Measurements from ENCODE around the gene CCDC12. TPM values are rescaled to one million over a fixed set of nuclear protein-coding genes. Genes with fewer than 3 reads are reported as not detected.
A peak's percentile ranks its signal among the peaks of the same experiment; 100 is the strongest.

The CCDC12 gene
- total RNA-seq, 1 donor from 2014 or later, result 33.1 TPM

DNA sequence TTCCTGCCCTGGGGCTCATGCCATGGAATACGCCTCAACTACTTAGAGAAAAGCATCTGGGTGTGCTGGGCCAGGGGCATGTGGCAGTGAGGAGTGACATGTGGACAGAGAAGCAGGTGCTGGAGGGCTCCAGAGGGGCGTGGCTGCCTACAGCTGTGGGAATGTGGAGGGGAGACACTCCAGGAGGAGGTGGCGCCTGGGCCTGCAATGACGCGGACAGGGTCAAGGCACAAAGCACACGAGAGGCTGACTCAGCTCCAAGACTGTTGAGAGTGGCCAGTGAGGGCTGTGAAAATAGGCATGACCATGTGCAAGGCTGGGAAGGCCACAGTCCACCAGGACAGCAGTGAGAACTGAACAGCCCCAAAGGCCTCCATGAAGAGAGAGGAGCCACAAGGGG is 50.5 kb downstream of the CCDC12 start:
- peak; percentile 85 for DNase-seq (ENCODE audit: low spot score)

GRCh38 chr3:46925585-46925934 is 51.0 kb downstream of the CCDC12 start:
- DNase-seq (ENCODE audit: low spot score), result peak; percentile 30

DNA sequence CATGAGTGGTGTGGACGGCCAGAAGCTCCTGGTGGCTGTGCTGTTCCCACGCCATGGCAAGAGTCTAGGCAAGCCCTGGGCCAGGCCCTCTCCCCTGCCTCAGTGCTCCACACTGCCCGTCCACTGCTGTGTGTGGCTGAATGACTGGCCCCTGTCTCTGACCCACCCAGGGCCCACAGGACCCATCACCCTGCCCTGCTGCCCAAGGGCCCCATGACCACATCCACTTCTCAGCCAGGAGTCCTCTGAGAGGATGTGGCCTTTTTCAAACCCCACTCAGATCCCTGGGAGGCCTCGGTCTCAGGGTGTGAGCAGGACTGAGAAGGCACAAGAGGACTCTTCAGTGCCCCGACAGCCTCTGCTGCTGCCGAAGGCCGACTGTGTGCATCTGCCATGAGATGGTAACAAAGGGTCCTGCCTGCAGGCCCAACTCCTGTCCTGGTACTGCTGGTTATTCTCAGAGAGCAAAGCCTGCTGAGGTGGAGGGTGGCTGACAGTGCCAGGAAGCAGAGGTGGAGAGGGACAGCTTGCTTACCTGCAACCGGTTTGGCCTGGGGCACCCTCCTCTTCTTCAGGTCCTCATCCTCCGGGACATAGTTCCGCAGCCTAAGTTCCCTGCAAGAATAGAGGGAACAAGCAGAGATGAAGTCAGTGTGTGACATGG is 51.5 kb downstream of the CCDC12 start:
- DNase-seq (ENCODE audit: low spot score), result peak; percentile 76

DNA sequence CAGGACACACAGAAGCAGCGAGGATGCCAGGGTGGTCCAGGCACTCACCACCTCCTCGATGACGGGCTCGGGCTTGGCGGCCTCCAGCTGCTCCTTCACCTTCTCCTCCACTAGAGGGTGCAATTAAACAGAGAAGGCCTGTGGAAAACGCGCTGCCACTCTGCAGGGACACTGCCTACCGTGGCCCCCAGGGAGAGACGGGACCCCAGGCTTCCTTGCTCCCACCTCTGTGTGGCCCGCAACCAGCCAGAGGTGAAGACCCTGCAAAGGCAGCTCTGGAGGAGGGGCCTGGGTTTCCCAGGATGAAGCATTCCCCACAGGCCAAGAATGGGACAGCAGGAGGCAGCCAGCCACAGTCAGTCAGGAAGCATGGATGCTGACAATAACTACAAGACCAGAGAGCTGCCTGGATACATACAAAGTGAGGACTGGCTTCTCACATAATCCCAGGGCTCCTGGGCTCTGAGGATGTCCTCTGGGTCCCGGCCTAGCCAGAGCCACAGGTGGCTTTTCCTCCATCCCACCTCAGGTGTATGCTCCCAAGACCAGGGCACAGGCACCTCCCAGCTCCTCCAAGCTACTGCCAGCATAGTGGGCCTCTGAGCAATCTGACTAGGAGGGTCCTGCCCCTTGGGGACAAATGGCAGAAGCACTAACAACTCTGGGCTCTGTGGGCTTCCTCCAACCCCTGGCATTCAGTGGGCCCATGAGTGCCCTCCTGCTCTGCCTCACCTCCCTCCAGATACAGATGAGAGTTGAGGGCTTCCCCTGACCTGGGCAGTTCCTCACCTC is 52.8 kb downstream of the CCDC12 start:
- DNase-seq (ENCODE audit: low spot score), result peak; percentile 78

- peak; percentile 74 for DNase-seq (ENCODE audit: low spot score)
Measured at GRCh38 chr3:46922871-46923558, 53.5 kb downstream of the CCDC12 start.

DNA sequence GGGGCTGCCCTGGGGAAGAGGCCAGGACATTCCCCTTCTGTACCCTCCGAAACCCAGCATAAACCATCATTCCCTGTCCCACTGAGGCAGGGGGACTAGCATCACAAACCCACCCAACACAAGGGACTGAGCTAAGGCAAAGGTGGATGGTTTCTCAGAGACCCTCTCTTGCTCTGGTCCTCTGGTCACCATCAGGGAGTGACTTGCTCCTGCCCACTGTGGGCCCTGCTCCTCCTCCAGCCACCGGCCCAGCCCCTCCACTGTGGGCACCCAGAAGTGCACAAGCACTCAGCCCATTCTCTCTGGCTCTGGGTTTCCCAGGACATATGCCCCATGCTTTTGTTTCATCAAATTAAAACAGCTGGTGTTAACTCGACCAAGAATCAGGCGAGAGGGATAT is 54.1 kb downstream of the CCDC12 start:
- DNase-seq (ENCODE audit: low spot score), result no peak

DNA sequence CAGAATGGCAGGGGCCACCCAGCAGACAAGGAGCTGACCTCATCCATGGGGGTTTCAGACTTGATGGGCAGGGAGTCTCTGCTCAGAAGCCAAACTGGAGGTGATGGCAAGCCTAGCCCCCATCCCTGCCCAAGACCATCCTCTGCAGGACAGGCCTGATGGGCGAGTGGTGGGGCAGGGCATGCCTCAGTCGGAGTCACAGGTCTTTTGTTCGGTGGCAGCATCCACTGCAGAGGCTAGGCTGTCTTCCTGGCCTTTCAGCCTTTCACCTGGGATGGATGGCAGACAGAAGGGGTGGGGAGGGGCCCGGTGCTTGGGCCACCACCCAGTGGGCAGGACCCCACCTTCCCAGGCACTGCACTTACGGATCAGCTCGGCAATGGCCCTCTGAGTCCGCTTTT is 54.7 kb downstream of the CCDC12 start:
- DNase-seq (ENCODE audit: low spot score), result peak; percentile 76

- peak; percentile 57 for DNase-seq (ENCODE audit: low spot score)
Measured at GRCh38 chr3:46921041-46921440, 55.5 kb downstream of the CCDC12 start.

GRCh38 chr3:46918634-46919033 is 57.9 kb downstream of the CCDC12 start:
- no peak for DNase-seq (ENCODE audit: low spot score)

DNA sequence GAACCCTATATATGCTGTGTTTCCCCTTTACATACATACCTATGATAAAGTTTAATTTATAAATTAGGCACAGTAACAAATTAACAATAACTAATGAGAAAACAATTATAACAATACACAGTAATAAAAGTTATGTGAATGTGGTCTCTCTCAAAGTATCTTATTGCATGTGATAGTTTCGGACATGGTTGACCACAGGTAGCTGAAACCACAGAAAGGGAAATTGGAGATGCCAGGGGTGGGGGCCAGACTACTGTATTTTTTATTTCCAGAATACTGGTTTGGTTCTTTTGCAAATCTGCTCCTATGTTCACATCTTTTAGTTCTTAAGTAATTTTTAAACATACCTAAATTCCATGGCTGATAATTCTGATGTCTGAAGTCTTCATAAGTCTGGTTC is 58.3 kb downstream of the CCDC12 start:
- no peak for DNase-seq (ENCODE audit: low spot score)

DNA sequence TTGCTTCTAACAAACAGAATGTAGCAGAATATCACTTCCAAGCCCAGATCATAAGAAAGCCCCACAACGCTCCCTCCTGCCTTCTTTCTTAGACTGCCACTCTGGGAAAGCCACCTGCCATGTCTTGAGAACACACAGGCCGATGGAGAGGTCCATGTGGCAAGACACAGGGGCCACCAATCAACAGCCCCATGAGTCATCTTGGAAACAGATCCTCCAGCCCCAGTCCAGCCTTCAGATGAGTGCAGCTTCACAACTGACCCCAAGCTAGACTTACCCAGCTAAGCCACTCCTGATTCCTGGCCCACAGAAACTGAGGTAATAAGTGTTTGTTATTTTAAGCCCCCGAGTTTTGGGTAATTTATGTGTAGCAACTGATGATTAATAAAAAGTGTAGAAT is 59.3 kb downstream of the CCDC12 start:
- DNase-seq (ENCODE audit: low spot score), result peak; percentile 20

GRCh38 chr3:46916799-46917198 is 59.7 kb downstream of the CCDC12 start:
- no peak for DNase-seq (ENCODE audit: low spot score)

DNA sequence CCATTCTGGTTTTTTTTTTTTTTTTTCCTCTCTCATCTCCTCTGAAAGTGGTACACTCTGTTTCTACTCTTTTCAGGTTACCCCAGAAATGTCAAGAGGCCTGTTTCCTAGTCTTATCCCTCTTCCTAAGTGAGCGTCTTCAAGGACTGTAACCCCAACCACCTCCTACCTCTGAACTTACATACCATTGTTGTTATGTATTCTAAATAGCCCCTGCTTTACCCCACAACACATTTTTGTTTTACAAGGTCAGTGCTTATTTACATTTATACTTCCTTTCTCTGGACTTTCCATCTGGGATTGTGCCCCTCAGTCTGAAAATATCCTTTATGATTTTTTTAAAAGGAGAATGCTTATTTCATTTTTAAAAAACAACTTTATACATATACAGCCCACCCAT is 60.3 kb downstream of the CCDC12 start:
- no peak for DNase-seq (ENCODE audit: low spot score)

DNA sequence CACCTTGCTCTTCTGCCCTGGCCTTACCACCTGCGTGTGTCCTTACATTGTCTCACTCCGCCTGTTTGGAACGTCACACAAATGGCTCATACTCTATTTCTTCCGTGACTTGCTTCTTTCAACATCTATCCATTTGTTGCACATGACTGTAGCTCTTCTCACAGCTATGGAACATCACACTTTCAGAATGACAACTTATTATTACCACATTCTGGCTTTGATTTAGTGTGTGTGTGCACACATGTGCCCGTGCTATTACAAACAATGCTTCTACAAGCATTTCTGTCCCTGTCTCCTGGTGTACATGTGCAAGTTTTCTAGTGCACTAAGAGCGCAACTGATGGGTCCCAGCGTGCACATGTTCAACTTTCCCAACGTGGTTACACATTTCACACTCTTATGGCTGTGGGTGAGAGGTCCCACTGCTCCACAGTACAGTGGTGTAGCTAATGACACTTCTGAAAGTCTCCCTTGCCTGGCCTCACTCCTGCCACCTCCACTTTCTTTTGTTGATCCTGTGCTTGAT is 61.2 kb downstream of the CCDC12 start:
- peak; percentile 35 for DNase-seq (ENCODE audit: low spot score)

DNA sequence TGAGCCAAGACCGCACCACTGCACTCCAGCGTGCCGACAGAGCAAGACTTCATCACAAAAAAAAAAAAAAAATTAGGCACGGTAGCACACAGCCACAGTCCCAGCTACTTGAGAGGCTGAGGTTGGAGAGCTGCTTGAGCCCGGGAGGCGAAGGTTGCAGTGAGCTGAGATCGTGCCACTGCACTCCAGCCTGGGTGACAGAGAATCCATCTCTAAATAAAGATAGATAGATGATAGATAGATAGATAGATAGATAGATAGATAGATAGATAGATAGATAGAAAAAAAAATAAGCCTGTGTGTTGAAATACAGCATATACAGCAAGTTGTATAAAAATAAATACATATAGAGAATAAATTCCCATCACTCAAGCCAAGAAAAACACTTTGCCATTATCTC is 61.7 kb downstream of the CCDC12 start:
- DNase-seq (ENCODE audit: low spot score), result no peak

- no peak for DNase-seq (ENCODE audit: low spot score)
Measured at GRCh38 chr3:46913644-46914043, 62.9 kb downstream of the CCDC12 start.

DNA sequence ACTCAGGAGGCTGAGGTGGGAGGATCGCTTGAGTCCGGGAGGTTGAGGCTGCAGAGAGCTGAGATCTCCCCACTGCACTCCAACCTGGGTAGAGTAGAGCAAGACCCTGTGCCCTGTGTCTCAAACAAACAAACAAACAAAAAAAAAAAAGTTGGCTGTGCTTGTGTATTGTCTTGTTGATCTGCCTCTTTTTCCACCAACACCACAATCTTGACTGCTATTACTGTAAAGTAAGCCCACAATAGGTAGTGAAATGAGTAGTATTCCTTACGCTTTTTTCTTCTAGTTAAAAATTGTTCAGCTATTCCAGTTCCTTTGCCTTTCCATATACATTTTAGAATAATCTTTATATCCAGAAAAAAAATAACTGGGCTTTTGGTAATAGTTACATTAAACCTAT is 63.6 kb downstream of the CCDC12 start:
- no peak for DNase-seq (ENCODE audit: low spot score)

DNA sequence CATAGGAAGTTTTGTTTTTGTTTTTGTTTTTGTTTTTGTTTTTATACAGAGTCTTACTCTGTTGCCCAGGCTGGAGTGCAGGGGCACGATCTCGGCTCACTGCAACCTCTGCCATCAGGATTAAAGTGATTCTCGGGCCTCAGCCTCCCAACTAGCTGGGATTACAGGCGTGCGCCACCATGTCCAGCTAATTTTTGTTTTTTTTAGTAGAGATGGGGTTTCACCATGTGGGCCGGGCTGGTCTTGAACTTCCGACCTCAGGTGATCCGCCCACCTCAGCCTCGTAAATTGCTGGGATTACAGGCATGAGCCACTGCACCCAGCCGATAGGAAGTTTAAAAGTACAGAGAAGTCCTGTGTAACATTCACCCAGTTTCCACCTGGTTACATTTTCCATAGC is 65.6 kb downstream of the CCDC12 start:
- peak; percentile 35 for DNase-seq (ENCODE audit: low spot score)

DNA sequence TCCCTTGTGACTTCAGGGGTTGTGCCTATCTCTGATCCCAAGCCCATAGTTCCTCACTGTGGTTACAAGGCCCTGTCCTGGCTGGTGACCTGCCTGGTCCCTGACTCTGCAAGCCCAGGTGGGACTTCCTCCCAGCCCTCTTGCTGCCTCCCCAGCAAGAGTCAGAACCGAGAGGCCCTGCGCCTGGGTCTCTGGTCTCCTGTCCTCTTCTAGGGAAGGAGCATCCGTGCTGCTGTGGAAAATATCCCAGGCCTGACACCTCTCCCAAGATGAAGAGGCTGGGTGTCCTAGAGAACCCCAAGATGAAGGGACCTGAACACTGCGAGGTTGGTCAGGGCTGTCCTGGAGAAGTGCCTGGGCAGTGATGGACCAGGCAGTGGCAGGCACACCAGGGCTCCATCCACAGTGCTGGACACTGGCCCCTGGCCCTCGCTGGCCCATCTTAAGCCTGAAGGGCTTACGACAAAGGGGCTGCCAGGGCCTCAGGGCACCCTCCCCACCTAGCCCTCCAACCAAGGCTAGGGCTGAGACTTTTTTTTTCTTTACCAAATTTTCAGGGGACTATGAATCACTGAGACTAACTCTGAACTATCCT is 66.3 kb downstream of the CCDC12 start:
- DNase-seq (ENCODE audit: low spot score), result peak; percentile 84

DNA sequence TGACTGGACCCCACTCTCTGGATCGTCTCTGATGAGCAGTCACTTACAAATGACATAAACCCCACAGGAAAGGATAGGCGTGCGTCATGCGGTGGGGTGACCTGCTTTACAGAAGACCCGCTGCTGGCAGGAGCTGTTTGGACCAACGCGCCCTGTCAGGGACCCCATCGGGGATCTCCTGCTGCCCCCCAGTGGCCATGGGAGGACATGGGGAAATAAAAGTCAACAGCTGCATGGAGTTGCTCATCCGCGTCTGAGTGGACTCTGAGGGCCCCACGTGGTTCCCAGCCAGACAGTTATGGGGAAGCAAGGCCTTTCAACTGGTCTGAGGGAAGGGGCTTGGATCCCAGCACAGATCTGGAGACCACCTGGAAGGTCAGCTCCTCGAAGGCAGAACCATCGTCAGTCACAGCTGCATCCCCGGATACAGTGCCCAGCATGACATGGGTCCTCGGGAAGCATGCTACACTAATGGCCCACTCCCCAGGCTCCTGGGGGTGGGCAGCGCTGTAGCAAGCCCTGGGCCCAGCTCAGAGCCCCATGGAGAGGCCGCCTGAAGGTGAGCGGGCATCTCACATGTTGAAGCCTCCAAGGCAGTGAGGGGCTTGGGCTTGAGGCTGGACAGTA is 66.9 kb downstream of the CCDC12 start:
- peak; percentile 92 for DNase-seq (ENCODE audit: low spot score)

GRCh38 chr3:46908986-46909534 is 67.5 kb downstream of the CCDC12 start:
- DNase-seq (ENCODE audit: low spot score), result peak; percentile 81
